Thyroid gland (tissue), 4 donors: ENCODE measurements around the gene TBC1D5.

Source experiments
- CTCF ChIP-seq, 6 experiments: fragments of 200-600 bp in 3 of 6; fragments of 450-650 bp in 3 of 6; sonication (generic) in 3 of 6; IDR thresholded peaks; one replicate each; pipeline ENCODE4 v1.5.1; 2016 to 2019; ENCODE audit warnings: antibody characterized with exemption in 6 of 6, mild to moderate bottlenecking in 2 of 6, inconsistent platforms in 1 of 6, moderate library complexity in 1 of 6
- POLR2A ChIP-seq, 2 donors: fragments of 450-650 bp; IDR thresholded peaks; one replicate each; pipeline ENCODE4 v1.6.1; 2017; ENCODE audit warnings: antibody characterized with exemption in 2 of 2, mild to moderate bottlenecking in 2 of 2, moderate library complexity in 1 of 2

- TF ChIP-seq CTCF (IDR thresholded peaks at IDR 0.05): no peak
- no peak for TF ChIP-seq POLR2A (IDR thresholded peaks at IDR 0.05)
Measured at GRCh38 chr3:17562845-17563244, 179.6 kb downstream of the TBC1D5 start.
